IPS-20b (cell line): ENCODE data around the gene MAP3K5.
"Not testable (repeated sequence)": the region's sequence is repeated elsewhere in the genome, so short reads cannot be mapped to it uniquely, and the experiment has no call there.

Experiments
- H3K27ac ChIP-seq: one replicate; pipeline ENCODE4 v1.5.1; 2013; ENCODE audit warnings: low read length
- H3K27me3 ChIP-seq: 2 replicates; pipeline ENCODE4 v1.6.1; 2013; ENCODE audit warnings: mild to moderate bottlenecking, low read length, inconsistent platforms; ENCODE audit not compliant: insufficient read depth
- H3K36me3 ChIP-seq: 2 replicates; pipeline ENCODE4 v1.6.1; 2013; ENCODE audit warnings: low read depth, mild to moderate bottlenecking, inconsistent platforms, low read length, moderate library complexity; ENCODE audit not compliant: insufficient read depth
- H3K4me1 ChIP-seq: 2 replicates; pipeline ENCODE4 v1.6.1; 2013; ENCODE audit warnings: mild to moderate bottlenecking, control low read depth, inconsistent platforms, low read length, moderate library complexity; ENCODE audit not compliant: insufficient read depth
- H3K4me3 ChIP-seq: 2 replicates; pipeline ENCODE4 v1.5.1; 2013; ENCODE audit warnings: mild to moderate bottlenecking, low read length, inconsistent platforms
- H3K9ac ChIP-seq: 2 replicates; pipeline ENCODE4 v1.6.1; 2013; ENCODE audit warnings: low read depth, mild to moderate bottlenecking, inconsistent platforms, low read length, moderate library complexity
- H3K9me3 ChIP-seq: 2 replicates; pipeline ENCODE4 v1.6.1; 2013; ENCODE audit warnings: mild to moderate bottlenecking, low read depth, low read length, inconsistent platforms; ENCODE audit not compliant: insufficient read depth

The MAP3K5 gene

DNA sequence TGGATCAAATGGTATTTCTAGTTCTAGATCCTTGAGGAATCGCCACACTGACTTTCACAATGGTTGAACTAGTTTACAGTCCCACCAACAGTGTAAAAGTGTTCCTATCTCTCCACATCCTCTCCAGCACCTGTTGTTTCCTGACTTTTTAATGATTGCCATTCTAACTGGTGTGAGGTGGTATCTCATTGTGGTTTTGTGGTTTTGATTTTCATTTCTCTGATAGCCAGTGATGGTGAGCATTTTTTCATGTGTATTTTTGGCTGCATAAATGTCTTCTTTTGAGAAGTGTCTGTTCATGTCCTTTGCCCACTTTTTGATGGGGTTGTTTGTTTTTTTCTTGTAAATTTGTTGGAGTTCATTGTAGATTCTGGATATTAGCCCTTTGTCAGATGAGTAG lies 23.3 kb upstream of the MAP3K5 start:
- H3K4me3 ChIP-seq, H3K27ac ChIP-seq, H3K27me3 ChIP-seq, H3K9ac ChIP-seq, H3K9me3 ChIP-seq, H3K36me3 ChIP-seq, H3K4me1 ChIP-seq: not testable (repeated sequence)

DNA sequence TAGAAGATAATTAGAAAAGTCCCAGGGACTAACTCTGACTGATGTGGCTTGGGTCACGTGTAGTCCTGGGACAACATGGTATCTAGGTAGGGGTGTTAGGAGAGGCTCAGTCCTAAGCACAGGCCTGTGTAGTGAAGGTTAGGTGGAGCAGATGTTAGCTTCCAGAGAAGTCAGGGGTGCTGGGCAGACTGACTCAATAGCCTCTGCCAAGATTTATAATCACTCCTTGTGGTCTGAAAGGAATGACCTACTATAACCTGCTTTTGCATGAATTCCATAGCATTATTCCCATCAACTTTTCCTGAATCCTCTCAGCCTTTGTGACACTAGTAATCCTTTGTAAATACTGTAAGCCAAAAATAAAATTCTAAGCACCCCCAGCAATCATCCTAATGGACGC lies 19.9 kb upstream of the MAP3K5 start:
- Histone ChIP-seq H3K9me3 (no peaks in the 10 kb centered on the region), H3K27me3 (no peaks in the 10 kb centered on the region), H3K4me1 (no peaks in the 10 kb centered on the region), H3K9ac (no peak overlapping the region), H3K27ac (no peak overlapping the region), H3K4me3 (no peak overlapping the region), H3K36me3 (no peaks in the 10 kb centered on the region)

DNA sequence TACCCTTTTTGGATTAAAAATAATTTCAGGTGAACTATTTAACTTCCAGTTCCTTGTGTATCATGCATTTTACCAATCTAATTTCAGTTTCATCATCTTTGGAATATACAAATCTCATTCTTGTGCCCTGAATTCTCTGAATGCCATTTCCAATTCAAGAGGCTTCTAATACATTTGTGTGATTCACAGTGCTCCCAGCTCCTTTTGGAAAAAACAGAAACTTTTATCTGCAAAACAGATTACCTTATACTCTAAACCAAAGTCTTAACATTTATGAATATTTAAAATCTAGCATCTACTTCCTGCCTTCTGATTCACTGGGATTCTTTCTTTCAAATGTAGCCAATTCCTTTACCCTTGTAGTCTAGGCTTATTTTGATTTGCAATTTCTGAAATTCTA lies 19.0 kb upstream of the MAP3K5 start:
- Histone ChIP-seq H3K9ac (no peak overlapping the region), H3K36me3 (no peaks in the 10 kb centered on the region), H3K27ac (no peak overlapping the region), H3K9me3 (no peaks in the 10 kb centered on the region), H3K27me3 (no peaks in the 10 kb centered on the region), H3K4me3 (no peak overlapping the region), H3K4me1 (no peaks in the 10 kb centered on the region)

DNA sequence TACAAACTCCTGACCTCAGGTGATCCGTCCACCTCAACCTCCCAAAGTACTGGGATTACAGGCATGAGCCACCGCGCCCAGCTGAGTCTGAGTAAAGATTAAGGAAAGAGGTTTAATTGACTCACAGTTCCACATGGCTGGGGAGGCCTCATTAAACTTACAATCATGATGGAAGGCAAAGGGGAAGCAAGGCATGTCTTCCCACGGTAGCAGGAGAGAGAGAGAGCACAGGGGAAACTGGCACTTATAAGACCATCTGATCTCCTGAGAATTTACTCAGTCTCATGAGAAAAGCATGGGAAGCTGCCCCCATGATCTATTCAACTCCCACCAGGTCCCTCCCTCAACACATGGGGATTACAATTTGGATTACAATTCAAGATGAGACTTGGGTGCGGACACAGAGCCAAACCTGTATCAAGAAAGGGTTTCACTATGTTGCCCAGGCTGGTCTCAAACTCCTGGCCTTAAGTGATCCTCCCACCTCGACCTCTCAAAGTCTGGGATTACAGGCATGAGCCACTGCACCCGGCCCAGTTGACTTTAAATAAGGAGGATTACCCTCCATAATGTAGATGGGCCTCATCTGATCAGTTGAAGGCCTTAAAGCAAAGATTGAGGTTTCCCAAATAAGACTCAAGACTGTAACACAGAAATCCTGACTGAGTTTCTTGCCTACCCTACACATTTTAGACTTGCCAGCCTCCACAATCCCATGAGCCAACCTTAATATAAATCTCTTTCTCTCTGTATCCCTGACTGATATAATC lies 17.0 kb upstream of the MAP3K5 start:
- Histone ChIP-seq H3K4me3 (no peak overlapping the region), H3K9ac (no peak overlapping the region), H3K4me1 (no peaks in the 10 kb centered on the region), H3K27ac (no peak overlapping the region), H3K27me3 (no peaks in the 10 kb centered on the region), H3K36me3 (no peaks in the 10 kb centered on the region), H3K9me3 (no peaks in the 10 kb centered on the region)

DNA sequence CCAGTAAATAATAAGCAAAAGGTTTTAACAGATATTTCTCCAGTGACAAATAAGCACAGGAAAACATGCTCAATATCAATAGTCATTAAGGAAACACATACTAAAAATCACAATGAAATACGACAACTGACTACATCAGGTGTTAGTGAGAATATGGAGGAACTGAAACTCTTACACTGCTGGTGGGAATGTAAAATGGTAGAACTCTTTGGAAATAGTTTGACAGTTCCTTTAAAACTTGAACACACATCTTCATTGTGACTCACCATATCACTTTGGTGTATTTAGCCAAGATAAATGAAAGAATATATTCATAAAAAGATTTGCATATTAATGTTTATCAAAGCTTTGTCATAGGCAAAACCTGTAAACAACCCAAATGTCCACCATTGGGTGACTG lies 11.3 kb upstream of the MAP3K5 start:
- Histone ChIP-seq H3K9ac (no peak overlapping the region), H3K9me3 (no peaks in the 10 kb centered on the region), H3K4me1 (no peaks in the 10 kb centered on the region), H3K27ac (no peak overlapping the region), H3K36me3 (no peaks in the 10 kb centered on the region), H3K4me3 (no peak overlapping the region), H3K27me3 (no peaks in the 10 kb centered on the region)

DNA sequence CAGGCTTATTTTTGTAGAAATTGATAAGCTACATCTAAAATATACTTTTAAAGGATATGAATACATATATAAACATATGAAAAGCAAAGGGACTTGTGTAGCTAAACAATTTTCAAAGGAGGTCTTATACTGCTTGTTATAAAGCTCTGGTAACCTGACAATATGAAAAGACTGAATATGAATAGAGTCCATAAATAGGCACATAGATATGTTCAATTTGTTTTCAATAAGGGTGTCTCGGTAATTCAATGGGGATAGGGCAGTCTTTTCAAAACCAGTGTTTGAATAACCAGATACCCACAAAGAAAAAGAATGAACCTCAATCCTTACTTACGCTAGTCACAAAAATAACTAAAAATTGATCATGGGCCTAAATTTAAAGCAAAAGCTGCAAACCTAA lies 9.3 kb upstream of the MAP3K5 start:
- Histone ChIP-seq H3K9ac (no peak overlapping the region), H3K4me3 (no peak overlapping the region), H3K27ac (no peak overlapping the region), H3K27me3 (no peaks in the 10 kb centered on the region), H3K4me1 (no peaks in the 10 kb centered on the region), H3K9me3 (no peaks in the 10 kb centered on the region), H3K36me3 (no peaks in the 10 kb centered on the region)

DNA sequence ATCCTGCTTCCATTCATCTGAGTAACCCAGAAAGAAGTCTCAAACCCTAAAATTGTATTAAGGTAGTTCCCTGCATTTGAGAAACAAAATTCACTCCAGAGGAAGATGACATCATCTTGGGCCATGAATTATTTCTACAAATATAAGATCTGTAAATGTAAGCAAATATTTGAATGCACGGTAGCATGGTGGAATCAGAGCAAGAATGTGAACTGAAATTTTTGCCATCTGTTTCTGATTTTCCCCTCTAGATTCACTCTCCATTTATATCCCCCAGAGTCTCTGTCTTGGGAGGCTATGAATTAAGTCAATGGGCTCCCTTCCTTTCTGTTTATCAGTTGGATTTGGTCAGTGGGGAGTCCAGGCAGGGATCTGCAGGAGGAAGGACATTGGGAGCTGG lies 5.8 kb upstream of the MAP3K5 start:
- Histone ChIP-seq H3K4me3 (no peak overlapping the region), H3K36me3 (no peaks in the 10 kb centered on the region), H3K9ac (no peak overlapping the region), H3K27ac (no peak overlapping the region), H3K9me3 (no peaks in the 10 kb centered on the region), H3K4me1 (no peaks in the 10 kb centered on the region), H3K27me3 (peaks cover 9% of the 10 kb centered on the region)

DNA sequence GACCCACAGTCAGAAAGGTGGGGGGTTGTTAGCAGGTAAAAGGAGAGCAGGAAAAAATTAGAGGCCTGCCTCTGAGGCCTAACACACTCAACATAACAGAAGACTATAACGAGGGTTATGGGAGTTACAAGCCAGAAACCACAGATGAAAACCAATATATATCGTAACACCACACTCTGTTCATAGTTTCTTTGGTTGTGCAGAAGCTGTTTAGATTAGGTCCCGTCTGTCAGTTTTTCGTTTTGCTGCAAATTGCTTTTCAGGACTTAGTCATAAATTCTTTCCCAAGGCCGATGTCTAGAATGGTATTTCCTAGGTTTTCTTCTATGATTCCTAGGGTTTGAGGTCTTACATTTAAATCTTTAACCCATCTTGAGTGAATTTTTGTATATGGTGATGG lies 3.7 kb upstream of the MAP3K5 start:
- Histone ChIP-seq H3K4me1 (peaks cover 2% of the 10 kb centered on the region; the same call in 1 of the 2 replicates), H3K9ac (no peak overlapping the region)

DNA sequence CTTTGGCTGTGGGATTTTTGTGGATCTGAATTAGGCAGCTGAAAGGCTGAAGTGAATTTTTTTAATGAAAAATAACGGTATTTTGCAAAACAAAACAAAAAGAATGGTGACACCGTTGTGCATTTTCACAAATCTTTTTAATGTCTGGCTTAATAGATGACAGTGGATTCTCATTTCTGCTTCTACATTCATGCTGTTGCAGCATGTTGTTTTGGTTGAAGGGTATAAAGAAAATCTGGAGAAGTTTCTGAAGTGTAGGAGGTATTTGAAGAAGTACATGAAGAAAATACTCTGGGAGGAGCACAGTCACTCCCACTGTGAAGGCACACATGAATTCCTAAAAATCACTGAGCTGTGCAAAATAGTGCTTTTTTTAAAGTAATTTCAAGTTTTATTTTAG lies 3.1 kb upstream of the MAP3K5 start:
- H3K4me1 ChIP-seq = peaks cover 2% of the 10 kb centered on the region; the same call in 1 of the 2 replicates
- H3K4me3 ChIP-seq = no peak overlapping the region
- no peak overlapping the region for H3K27ac ChIP-seq
- H3K27me3 ChIP-seq = peaks cover 35% of the 10 kb centered on the region
- no peaks in the 10 kb centered on the region for H3K36me3 ChIP-seq
- H3K9me3 ChIP-seq = no peaks in the 10 kb centered on the region
- H3K9ac ChIP-seq = no peak overlapping the region

More for the DNA sequence above, 3.7 kb upstream of the MAP3K5 start:
- Histone ChIP-seq H3K36me3 (no peaks in the 10 kb centered on the region), H3K4me3 (no peak overlapping the region), H3K27ac (no peak overlapping the region), H3K9me3 (no peaks in the 10 kb centered on the region), H3K27me3 (peaks cover 29% of the 10 kb centered on the region)

DNA sequence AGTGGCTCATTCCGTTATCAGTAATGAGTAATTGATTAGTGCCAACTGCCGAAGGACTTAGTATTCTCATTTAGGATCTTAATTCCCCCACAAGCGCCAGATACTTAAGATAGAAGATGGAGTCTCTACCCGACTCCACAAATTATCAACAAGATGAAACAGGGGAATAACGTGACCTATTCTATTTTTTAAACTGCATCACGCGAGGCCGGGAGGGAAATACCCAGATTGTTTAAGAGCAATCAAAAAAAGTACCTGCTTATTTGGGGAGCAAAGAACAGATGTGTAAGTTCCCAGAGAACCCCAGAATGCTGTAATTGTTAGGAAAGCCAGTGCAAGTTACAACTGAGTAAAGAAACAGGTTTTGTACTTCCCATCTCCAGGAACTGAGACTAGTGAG lies 1.1 kb upstream of the MAP3K5 start:
- Histone ChIP-seq H3K4me1 (peaks cover 2% of the 10 kb centered on the region; the same call in 1 of the 2 replicates), H3K4me3 (peak overlapping the region; percentile 84; the same call in 1 of the 2 replicates), H3K9ac (no peak overlapping the region), H3K36me3 (no peaks in the 10 kb centered on the region), H3K27ac (no peak overlapping the region), H3K9me3 (no peaks in the 10 kb centered on the region), H3K27me3 (peaks cover 48% of the 10 kb centered on the region)

DNA sequence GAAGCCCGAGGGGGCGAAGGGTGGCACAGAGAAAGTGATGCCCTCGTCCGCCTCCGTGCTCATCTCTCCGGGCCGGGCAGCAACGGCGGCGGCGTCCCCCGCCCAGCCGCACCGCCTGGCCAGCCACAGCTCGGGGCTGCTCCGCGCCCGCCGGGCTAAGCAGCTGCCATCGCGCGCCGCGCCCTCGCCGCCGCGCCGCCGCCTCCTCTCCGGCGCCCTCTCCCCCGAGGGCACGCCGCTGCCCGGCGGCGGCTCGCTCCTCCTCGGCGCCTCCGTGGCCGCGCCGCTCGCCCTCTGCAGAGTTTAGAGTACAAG lies 225 bp downstream of the MAP3K5 start:
- Histone ChIP-seq H3K27ac (no peak overlapping the region), H3K4me1 (peaks cover 2% of the 10 kb centered on the region; the same call in 1 of the 2 replicates), H3K9ac (peak overlapping the region; percentile 61; the same call in 1 of the 2 replicates)

DNA sequence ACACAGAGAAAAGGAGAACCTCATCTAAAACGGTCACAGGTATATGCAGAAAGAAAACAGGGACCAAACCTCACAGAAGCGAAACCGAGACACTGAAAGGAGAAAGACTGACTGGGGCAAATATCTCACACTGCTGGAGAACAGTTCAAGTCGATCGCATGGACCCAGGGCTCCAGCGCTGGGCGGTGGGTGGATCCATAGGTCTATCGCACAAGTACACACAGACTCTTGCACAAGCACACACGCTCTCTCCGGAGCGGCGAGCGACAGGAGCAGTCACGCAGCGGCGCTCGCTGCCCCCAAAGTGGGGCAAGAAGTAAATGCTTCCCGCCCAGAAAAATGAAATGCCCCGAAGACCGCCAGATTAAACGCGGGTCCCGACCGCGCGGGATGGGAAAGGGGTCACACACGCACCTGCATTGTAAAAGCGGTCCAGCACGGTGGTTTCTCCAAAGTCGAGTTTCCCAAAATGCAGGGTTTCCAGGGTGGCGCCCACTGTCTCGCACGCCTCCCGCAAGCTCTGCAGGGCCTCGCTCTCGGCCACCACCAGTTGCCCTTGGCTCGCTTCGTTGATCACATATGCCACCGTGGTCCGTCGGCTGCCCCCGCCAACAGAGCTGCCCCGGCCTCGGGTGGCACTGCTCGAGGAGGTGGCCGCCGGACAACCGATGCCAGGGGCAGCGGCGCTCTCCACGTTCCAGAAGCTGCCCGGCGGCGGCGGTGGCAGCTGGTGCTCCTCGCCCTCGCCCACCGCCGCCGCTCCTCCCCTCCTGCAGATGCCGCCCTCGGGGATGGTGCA lies 782 bp downstream of the MAP3K5 start:
- Histone ChIP-seq H3K27me3 (peaks cover 48% of the 10 kb centered on the region), H3K9ac (no peak overlapping the region), H3K36me3 (no peaks in the 10 kb centered on the region), H3K9me3 (no peaks in the 10 kb centered on the region), H3K27ac (no peak overlapping the region), H3K4me3 (peak overlapping the region; percentile 84), H3K4me1 (peaks cover 2% of the 10 kb centered on the region; the same call in 1 of the 2 replicates)

More for the DNA sequence above, 225 bp downstream of the MAP3K5 start:
- H3K27me3 ChIP-seq = peaks cover 48% of the 10 kb centered on the region
- H3K4me3 ChIP-seq = peak overlapping the region; percentile 84; the same call in 1 of the 2 replicates
- H3K9me3 ChIP-seq = no peaks in the 10 kb centered on the region
- H3K36me3 ChIP-seq = no peaks in the 10 kb centered on the region
